Embryonic facial prominence (tissue), 1 donor: ENCODE data around the gene FHOD1.
A peak's percentile ranks its signal among the peaks of the same experiment; 100 is the strongest.

Experiments
- DNase-seq: peaks from one replicate; pipeline ENCODE4 v3.0.0-alpha.2; 2016; ENCODE audit errors: extremely low spot score

Gene FHOD1

DNA sequence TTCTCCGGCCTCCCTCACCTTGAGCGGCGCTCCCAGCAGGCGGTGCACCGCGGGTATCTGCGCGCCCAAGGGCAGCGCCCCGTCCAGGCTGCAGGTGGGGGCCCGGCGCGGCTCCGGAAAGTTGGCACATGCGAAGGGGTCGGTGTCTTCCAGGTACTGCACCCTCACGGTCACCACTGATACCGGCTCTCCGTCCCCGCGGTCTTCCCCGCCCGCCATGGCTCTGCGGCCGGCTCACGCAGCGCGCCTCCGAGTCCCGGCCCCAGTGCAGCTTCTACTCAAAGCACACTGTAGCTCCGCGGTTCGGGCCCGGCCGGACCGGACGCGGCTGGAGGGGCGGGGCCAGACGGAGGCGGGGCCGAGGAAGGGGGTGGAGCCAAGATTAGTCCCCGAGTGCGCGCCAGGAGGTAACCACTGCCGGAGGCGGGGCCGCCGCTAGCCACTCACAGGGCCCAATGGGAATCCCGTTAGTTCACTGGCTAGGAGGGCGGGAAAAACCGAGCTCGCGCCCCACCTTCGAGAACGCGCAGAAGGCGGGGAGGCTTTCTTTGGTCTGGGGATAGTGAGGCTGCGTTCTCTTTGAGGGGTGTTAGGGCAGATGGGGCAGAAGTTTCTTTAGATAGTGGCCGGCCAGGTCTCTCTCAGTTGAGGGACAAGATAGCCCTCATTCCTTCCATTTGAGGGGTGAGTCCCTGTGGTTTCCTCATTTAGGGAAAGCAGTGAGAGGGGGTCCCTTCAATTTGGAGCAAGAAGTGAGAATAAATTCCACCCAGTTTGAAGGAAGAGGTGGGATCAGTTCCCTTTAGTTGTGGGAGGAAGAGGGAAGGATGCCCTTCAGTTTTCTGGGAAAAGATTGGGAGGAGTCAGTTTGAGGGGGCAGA lies at the start of gene FHOD1:
Gene FHOD1, minus strand, starts transcription at position 290 of the 881 bp plus-strand sequence. Its CDS starts 71 bp downstream, at position 219.
- DNase-seq, result peak; percentile 88

DNA sequence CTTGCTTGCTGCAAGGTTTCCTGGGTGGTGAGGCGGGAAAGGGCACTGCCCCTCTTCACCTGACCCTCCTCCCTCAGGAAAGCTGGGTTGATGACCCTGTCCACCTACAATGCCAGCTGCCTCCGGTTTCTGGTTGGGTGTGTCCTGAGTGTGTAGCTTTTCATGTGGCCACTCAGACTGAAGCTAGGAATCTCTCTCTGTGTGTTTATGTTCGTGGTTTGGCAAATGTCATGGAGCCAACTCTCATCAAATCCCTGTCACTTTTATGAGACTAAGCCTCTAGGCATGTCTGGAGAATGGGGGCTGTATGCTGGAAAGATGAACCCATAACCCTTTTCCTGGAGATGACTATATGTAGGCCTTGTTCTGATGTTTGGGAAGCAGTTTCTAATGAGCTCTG lies 49.1 kb upstream of the FHOD1 start:
- DNase-seq, result no peak

DNA sequence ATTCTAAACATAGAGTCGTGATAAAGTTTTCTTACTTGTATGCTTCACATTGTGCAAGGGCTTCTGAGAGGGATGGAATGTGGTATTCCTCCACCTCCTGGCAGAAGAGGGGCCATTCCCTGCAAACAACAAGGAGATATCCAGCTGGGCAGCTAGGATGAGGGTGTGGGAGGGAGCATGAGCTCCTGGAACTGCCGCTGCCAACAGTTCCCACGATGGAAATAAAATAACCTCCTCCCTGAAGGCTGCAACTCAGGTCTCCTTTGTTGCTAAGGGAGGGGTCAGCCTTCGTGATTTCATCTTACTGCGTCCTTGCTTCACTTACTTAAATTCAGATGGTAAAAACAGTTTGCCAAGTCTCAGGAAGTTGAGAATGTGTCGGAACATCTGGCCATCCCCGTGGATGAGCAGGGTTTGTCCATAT lies 47.7 kb upstream of the FHOD1 start:
- no peak for DNase-seq

DNA sequence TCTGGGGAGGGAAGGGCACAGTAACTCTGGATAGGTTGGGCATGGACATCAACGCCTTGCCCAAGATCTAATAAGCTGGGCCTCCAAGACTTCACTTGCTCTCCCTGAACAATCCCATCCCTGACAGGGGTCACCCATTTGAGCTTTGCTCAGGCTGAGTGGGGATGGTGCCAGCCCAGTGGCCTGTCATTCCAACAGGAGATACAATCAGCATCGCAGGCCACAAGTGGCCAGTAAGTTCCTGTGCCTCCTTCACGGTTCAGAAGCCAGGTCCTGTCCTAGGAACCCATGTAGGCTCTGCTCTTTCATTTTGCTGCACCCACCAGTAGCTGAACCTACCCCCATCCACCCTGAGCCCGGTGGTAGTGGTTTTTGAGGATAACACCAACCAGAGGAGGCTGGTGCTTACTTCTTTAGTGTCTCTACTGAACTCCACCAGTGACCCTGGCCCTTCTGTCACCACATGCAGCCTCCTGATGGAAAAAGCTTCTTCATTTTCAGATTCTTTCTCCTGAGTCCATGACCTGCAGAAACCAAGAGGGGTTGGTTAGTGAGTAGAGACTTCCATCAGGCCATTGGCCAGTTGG lies 47.0 kb upstream of the FHOD1 start:
- no peak for DNase-seq

DNA sequence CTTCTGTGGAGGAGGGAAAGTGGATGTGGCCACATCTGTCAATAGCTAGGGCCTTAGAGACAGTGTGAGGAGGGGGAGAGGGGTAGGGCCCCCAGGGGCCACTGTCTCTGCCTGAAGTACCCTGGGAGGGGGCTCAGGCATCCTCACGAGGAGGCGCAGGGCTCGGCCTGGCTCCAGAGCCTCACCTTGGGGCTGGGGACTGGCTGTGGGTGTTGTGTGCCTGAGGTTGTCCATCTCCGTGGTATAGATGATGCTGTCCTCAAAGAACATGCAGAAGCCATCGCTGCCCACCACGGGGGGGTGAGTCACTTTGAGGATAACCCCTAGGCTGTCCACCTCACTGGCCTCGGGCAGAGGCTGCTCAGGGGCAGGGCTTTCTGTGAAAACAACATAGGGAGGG lies 44.2 kb upstream of the FHOD1 start:
- no peak for DNase-seq

DNA sequence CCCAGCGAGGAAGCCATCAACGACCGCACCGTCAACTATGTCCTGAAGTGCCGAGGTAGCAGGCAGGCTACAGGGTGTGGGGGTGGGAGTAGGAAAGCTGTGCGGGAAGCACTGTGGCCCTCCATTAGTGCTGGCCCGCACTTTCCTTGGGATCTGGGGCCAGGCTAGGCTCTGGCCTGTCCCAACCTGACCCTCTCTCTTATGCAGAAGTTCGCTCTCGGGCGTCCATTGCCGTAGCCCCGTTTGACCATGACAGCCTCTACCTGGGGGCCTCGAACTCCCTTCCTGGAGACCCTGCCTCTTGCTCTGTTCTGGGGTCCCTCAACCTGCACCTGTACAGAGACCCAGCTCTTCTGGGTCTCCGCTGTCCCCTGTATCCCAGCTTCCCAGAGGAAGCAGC lies 40.7 kb upstream of the FHOD1 start:
- DNase-seq, result no peak

DNA sequence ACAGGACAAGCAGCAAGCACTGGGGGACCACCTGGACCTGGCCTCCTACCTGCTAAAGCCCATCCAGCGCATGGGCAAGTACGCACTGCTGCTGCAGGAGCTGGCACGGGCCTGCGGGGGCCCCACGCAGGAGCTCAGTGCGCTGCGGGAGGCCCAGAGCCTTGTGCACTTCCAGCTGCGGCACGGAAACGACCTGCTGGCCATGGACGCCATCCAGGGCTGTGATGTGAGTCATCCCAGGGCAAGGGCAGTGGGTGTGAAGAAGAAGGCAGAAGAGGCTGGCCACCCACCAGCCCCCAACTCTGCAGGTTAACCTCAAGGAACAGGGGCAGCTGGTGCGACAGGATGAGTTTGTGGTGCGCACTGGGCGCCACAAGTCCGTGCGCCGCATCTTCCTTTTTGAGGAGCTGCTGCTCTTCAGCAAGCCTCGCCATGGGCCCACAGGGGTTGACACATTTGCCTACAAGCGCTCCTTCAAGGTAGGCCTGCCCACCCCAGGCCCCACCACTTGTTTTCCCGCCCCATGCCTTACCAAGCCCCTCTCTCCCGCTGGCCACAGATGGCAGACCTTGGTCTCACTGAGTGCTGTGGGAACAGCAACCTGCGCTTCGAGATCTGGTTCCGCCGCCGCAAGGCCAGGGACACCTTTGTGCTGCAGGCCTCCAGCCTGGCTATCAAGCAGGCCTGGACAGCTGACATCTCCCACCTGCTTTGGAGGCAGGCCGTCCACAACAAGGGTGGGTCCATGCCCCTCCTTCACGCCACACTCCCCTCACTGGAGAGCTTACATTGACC lies 39.4 kb upstream of the FHOD1 start:
- no peak for DNase-seq

DNA sequence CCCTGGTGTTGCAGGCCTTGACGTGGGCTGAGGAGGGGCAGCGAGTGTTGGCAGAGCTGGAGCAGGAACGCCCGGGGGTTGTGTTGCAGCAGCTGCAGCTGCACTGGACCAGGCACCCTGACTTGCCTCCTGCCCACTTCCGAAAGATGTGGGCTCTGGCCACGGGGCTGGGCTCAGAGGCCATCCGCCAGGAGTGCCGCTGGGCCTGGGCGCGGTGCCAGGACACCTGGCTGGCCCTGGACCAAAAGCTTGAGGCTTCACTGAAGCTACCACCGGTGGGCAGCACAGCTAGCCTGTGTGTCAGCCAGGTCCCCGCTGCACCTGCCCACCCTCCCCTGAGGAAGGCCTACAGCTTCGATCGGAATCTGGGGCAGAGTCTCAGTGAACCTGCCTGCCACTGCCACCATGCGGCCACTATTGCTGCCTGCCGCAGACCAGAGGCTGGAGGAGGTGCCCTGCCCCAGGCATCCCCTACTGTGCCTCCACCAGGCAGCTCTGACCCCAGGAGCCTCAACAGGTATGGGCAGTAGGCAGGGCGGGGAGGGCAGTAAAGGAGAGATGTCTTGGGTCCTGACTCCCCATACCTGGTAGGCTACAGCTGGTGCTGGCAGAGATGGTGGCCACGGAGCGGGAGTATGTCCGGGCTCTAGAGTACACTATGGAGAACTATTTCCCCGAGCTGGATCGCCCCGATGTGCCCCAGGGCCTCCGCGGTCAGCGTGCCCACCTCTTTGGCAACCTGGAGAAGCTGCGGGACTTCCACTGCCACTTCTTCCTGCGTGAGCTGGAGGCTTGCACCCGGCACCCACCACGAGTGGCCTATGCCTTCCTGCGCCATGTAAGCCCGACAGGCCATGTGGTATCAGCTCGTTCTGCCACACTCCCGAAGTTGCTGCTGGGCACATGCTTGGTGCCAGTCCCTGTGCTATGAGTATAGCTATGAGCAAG lies 37.7 kb upstream of the FHOD1 start:
- no peak for DNase-seq

DNA sequence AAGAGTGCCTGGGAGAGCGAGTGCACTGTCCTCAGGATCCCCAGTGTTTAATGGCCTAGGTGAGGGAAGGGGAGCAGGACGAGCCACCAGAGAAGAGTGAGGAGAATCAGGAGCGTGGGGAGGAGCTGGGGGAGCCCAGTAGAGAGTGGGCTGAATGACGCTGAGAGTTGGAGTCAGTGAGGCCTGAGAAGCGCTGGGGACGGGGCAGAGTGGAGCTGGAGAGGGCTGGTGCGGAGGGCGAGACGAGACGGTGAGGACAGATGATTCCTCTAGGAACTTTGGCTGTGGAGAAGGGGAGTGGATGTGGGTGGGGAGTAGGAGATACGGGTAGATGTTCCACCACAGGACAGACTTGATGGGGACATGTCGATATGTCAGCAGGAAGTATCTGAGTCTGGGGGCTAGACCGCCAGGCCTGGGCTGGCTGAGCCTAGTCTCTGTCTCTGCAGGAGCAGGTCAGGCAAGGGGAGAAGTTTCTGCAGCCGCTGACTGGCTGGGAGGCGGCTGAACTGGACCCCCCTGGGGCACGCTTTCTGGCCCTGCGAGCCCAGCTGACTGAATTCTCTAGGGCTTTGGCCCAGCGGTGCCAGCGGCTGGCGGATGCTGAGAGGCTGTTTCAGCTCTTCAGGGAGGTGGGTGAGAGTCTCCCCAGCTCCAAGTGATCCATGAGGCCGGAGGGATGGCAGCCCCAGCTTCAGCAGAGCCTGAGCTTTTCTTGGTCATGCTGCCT lies 36.7 kb upstream of the FHOD1 start:
- no peak for DNase-seq

DNA sequence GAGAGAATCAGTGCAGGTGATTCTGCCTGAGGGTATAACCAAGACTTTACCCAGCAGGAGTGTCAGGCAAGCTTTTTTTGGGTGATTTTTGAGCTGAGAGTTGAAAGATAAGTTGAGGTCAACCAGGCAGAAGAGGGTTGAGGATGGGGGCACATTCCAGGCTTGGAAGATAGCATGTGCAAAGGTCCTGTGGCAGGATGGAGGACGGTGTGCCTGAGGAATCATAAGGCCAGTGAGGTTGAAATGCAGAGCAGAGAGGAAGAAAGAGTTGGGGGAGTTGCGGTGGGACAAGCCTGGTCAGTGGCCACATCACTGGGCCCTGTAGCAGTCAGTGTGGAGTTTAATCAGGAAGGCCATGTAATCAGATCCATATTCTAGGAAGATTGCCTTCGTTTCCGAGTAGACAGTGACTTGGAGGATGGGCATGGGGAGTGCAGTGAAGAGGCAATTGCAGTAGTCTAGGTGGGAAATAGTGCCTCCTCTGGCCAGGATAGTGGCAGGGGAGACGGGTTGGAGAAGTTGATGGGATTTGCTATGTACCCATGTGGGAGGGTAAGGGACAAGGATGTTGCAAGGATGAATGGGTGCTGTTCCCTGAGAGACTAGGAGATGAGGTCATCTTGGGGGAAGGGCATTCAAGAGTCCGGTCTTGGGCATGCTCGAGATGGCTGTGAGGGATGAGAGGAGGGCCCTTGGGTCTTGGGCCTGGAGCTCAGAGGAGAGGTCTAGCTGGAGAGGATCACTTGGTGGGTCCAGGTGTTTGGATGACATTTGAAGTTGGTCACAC lies 36.0 kb upstream of the FHOD1 start:
- DNase-seq, result no peak

DNA sequence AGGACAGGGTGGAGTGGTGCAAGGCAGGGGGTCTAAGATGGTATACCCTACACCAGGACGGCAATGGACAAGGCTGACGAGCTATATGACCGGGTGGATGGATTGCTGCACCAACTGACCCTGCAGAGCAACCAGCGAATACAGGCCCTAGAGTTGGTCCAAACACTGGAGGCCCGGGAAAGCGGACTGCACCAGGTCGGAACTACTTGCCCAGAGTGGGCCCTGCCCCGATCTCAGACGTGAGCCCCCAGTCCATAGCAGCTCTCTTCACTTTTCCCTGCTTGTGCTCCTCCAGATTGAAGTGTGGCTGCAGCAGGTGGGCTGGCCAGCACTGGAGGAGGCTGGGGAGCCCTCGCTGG lies 35.1 kb upstream of the FHOD1 start:
- no peak for DNase-seq

DNA sequence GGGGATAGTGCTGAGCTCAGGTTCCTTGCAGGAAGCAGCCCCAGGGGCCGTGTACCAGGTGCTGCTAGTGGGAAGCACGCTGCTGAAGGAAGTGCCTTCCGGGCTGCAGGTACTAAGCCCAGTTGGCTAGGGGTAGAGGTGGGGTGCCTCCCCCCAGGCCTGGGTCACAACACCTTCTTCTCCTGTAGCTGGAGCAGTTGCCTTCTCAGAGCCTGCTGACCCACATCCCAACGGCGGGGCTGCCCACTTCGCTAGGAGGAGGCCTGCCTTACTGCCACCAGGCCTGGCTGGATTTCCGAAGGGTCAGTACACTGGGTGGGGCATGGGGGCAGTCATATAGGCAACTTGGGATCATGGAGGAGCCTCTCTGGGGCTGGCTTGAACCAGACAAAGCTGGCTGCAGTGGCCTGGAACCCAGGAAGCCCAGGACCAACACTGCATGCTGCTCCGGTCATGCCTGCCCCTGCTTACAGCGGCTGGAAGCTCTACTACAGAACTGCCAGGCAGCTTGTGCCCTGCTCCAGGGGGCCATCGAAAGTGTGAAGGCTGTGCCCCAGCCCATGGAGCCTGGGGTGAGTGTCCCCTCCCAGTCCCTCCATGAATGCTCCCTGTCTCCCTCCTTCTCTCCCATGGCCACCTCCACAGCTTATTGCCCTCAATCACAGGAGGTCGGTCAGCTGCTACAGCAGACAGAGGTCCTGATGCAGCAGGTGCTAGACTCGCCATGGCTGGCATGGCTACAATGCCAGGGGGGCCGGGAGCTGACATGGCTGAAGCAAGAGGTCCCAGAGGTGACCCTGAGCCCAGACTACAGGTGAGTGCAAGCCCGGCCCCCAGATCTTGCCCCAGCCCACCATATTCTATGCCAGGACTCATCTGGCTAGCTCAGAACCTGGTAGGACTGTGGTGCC lies 34.5 kb upstream of the FHOD1 start:
- DNase-seq, result no peak

DNA sequence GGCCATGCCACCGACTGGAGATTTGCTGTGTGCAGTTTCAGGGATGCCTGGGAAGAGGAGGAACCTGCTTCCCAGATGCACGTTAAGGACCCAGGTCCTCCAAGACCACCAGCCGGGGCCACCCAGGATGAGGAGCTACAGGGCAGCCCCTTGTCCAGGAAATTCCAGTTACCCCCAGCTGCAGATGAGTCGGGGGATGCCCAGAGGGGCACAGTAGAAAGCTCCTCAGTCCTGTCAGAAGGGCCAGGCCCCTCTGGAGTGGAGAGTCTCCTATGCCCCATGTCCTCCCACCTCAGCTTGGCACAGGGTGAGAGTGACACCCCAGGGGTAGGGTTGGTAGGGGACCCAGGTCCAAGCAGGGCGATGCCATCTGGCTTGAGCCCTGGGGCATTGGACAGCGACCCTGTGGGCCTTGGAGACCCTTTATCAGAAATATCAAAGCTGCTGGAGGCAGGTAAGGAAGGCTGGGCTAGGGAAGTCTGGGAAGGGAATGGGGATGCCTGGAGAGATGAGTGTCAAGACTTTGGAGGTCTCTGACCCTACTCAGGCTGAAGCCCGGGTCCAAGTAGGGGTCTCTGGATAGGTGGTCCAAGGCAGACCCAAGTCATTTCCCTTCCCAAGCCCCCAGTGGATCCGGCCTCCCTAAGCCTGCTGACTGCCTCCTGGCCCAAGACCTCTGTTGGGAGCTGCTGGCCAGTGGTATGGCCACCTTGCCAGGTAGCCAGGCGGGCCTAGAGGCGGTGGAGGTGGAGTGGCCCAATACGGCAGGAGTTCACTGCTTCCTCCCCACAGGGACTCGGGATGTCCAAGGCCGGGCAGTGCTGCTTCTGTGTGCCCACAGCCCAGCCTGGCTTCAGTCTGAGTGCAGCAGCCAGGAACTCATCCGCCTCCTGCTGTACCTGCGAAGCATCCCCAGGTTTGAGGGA lies 33.1 kb upstream of the FHOD1 start:
- no peak for DNase-seq

DNA sequence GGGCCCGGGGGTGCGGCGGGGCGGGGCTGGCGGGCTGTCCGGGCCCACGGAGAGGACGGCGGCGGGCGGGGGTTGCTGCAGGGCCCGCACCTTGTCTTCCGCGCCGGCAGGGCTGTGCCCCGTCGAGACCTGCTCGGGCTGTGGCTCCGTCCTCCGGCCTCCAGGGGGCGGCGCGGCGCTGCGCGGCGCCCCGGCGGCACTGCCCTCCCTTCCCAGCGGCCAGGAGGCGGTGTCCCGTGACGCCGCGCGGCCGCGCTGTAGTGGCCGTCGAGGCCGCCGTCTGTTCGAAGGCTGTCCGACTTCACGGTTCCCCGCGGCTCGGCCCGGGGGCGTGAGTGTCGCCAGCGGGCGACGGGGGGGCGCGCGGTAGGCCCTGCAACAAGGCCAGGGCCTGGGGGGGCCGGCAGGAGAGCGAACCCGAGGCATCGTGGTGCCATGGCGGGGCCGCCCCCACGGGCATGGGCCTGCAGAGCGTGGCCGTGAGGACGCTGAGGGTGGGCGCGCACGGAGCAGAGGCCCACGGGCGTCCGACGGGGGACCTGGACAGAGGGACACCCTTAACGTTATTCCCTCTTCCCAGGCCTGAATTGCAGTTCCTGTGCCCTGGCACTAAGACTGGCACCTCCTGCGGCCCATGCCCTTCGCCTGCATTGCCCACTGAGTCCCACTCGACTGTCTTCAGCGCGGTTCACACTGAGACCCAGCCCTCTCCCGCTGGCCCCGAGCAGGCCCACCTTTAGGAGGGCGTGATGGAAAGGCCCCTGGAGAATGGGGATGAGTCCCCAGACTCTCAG lies 32.2 kb upstream of the FHOD1 start, which contains the start of gene PLEKHG4:
Gene PLEKHG4, plus strand, starts transcription at position 237 of the 794 bp plus-strand sequence. Its CDS starts 513 bp downstream, at position 750.
- DNase-seq, result peak; percentile 44

DNA sequence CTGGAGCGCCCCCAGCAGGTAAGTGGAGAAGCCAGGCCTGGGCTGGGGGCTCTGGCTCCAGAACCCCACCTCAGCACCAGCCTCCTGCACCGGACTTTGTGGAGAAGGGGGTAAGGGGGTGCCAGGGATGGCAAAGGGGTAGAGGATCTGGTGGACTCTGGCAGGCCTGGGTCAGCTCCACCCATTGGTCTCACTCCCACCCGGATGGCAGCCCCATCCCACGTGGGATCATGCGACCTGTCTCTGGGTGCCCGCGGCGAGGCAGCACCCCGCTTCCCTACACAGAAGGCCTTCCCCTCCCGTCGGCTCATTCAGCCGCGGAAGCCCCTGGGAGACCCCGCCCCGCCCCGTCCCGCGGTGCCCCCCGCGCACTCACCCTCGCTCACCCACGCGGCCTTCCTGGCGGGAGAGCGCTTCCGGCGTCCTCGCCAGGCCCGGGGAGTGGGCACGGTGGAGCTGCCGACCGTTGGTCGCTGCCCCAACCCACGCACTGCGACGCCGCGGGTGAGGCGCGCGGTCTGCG lies 31.6 kb upstream of the FHOD1 start:
- no peak for DNase-seq

DNA sequence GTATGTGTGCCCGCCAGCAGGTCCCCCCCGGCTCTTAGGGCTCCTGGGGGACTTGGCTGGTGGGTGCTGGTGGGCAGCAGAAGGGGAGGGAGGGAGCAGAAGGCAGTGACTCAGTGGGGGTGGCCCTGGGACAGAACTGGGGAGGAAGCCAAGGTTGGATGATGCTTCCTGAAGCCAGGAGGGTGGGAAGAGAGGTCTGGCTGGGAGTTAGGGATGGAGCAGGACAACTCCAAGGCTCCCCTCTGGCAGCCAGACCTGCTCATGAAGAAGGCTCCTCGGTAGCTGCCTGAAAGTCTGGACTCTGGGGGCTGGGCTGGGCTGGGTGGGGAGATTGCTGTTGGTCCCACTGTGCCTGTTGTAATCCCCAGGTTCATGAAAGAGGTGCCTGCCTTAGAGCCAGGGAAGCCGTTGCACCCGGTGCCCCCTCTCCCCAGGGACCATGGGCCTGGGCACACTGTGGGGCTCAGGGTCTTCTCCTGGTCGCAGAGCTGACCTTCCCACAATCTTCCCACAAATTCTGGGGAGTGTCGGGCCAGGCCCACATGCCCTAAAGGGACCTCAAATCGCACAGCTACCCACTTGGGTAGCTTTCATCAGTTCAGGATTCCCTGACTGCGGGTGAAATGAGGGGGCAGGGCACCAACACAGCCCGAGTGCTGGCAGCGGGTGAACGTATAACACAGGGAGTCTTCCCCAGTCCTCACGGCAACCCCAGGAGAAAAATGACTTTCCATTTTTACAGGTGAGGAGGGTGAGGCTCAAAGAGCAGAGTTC lies 30.9 kb upstream of the FHOD1 start:
- DNase-seq, result no peak
